T-helper 22 cell (primary cell): ENCODE results near the gene HDHD3.
"Not testable (repeated sequence)": the region's sequence is repeated elsewhere in the genome, so short reads cannot be mapped to it uniquely, and the experiment has no call there.

Experiments
- DNase-seq: peaks from one replicate; pipeline ENCODE4 v3.0.0-alpha.2; 2020; ENCODE audit warnings: low read depth

Gene HDHD3, protein sequence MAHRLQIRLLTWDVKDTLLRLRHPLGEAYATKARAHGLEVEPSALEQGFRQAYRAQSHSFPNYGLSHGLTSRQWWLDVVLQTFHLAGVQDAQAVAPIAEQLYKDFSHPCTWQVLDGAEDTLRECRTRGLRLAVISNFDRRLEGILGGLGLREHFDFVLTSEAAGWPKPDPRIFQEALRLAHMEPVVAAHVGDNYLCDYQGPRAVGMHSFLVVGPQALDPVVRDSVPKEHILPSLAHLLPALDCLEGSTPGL

DNA sequence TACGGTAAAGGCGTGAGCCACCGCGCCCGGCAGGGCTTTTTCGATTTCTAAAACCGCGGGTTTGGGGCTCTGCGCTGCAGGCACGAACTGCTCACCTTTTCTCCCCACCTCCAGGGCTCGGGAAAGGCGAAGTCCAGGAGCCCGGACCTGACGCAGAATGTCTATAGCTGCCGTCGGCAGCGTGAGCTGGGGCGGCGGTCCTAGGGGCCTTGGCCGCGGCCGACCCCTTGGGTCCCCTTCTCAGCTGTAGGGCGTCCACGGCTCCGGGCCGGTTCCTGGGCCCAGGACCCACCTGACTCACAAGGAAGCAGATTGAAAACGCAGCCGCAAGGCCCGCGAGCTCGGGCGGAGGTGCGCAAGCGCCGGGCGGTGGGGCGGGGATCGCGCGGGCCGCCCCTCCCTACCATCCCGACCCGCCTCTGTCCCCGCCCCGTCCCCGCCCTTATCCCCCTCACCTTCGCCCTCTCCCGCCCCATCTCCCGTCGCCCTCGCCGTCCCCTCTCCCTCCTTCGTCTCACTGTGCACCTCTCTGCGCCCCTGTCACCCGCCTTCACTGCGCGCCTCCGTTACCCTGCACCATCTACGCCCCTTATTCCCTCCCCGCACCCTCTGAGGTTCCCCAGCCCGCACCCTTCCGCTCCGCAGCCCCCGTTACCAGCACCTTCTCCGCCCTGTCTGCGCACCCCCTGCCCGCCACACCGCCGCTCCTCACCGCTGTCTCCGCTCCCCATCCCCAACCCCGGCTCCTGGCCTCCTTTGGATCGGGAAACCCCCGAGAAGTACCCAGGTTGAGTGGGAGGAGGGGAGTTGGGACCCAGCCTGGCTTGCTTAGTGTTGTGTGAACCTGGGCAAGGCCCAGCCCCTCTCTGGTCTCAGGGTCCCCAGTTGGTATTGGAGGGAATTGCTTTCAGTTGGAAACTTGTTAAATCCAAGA lies at the start of gene HDHD3:
HDHD3 (minus strand) TSS at position 353 of the 934 bp plus-strand sequence. CDS start 2,632 bp downstream, outside the sequence.
- DNase-seq, result peak; percentile 64

DNA sequence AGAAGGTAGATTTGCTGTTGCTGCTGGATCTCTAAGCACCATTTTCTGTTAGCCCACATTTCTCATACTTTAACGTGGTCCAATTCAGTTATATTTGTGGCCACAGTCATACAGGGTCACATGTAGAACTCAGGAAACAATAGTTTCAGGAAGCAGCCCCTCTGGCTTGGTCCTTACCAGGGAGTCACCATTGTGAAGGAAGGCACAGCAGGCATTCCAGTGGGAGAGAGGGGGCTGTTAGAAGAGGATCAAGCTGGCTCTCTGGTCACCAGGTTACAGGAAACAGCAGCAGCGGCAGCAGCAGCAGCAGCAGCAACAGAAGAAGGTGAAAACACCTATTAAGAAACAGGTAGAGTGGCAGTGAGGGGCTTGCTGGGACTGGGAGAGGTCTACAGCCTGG lies 48.3 kb upstream of the HDHD3 start:
- DNase-seq, result no peak

DNA sequence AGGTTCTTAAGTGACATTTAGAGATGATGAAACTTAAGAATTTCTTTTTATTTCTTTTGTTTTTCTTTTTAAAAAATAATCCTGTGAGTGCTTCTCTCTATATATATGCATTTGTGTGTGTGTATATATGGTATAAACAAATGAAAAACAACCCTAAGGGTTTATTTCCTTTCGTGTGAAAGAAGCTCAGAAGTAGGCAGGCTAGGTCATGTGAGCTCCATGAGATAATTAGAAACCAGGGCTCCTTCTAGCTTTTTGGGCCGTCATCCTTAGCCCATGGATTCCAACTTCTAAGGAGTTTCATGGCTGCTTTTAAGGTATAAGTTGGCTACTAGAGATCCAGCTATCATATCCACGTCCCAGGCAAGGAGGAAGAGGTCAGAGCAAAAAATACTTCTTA lies 44.9 kb upstream of the HDHD3 start:
- DNase-seq, result no peak

DNA sequence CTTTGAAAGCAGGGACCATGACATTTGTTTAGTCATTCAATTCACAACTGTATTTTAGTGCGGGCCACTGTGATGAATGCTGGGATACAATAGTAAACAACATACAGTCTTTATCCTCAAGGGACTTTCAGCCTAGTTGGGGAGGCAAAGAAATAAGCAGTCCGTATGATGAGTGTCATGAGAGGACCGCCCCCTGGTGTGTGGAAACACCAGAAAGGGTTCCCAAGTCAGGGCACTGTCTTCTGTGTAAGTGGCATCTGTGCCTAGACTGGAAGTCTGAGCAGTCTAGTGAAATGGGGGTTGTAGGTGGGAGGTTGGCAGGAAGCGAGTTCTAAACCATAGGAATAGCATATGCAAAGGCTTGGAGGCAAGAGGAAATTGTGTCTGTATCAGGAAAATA lies 40.6 kb upstream of the HDHD3 start:
- DNase-seq, result no peak

DNA sequence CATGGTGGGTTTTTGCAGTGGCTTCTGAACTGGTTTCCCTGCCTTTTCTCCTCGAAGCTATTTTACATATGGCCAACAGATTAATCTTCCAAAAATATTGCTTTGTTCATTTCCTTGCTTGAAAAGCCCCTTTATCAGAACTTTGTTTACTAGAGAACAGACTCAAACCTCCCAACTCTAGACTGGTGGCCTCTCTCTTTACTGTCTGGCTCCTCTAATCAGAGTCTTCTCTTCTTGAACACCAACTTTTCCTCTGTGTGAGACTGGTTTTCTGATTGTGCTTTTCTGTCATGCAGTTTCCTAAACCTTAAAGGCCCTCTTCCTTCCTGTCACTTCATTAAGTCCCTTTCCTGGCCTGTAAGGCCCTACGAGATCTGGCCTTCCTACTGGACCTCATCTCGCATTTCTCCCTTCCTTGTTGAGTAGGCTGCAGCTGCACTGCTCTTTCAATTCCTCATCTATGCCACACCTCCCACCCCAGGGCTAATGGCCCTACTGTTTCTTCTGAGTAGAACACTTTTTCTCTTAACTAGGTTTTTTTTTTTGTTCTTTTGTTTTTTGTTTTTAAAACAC lies 39.4 kb upstream of the HDHD3 start:
- DNase-seq, result no peak

DNA sequence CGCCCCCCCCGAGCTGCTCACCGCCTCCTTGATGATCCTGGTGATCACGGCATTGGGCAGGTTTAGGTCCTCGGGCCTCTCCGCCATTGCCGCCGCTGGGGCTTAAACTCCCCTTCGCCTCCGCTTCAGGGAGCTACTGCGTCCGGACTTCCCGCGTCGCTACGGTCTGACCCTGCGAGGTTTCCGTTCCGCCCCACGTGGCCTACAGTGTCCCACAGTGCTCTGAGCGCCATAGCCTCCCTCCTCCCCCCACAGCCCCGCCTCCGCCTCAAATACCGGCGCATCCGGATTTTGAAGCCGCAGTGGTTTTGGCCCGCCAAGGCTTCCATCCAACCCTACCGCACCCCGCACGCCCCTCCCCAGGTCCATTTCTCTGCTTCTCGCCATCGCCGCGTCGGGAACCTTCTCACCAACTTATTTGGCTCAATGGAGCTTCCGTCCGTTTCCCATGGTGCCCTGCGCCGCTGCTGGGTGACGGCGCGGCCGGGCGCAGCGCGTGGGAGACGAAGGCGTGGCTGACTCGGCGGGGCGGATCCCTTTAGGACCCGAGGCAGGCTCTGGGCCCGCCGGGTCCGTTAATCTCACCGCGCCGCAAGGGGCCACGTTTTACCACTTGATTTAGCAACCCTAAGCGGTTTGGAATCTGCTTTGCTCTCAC lies 33.5 kb upstream of the HDHD3 start, which contains the start of the genes C9orf43 and POLE3:
C9orf43 (plus strand) TSS at position 541 of the 658 bp plus-strand sequence. CDS start 2,747 bp downstream, outside the sequence.
POLE3 (minus strand) TSS at position 469 of the 658 bp plus-strand sequence; CDS start at position 87, 382 bp downstream.
- peak; percentile 88 for DNase-seq

DNA sequence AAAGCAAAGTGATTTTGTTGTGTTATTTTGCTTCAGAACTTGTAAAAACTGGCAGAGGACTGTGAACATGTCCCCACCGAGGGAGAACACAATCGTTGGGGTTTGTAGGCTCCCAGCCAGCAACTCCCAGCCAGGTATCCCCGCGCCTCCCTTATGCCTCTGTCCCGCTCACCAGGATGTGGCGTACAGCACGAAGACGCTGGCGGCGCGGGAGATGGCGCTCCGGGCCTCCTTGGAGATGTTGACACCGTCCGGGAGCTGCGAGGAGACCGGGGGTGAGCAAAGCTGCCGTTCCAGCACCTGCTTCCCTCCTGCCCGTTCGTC lies 33.1 kb upstream of the HDHD3 start:
- DNase-seq, result no peak

DNA sequence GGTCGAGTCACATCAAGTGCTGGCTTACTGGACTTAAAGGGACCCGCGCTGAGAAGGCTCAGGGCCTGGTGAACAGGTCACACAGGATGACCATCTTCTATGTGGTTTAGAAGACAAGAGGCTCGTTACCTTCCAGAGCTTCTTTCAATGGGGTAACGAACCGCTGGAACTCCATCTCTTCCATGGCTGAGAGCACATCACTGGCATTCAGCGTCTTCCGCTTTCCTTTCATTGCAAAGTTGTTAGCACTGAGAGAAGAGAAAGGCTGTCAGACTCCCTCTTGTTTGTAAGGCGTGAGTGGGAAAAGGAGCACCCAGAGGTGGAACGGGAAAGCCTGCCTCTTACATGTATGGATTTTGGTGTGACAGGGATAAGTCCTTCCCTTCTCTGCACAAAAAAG lies 32.7 kb upstream of the HDHD3 start:
- no peak for DNase-seq

DNA sequence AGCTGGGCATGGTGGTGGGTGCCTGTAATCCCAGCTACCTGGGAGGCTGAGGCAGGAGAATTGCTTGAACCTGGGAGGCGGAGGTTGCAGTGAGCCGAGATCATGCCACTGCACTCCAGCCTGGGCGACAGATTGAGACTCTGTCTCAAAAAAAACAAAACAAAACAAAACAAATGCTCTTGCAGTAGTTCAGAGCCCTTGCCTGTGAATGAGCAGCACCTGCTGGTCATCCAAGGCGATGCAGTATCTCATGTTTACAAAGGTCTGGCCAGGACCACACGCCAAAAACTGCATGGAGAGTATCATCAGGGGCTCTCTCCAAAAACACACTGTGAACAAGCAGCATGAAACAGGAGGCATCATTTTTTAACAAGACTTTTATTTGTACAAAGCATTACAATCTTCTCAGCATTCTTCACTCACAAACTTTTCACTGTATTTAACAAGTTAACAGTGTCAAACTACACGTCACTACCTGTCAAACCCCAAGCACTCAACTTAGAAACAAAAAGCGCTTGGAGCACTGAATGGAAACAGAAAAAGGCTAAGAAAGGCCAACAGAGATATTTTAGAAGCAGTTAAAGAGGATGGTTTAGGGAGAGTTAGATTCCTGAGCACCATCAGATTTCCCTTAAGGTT lies 30.2 kb upstream of the HDHD3 start:
- DNase-seq, result peak; percentile 21

DNA sequence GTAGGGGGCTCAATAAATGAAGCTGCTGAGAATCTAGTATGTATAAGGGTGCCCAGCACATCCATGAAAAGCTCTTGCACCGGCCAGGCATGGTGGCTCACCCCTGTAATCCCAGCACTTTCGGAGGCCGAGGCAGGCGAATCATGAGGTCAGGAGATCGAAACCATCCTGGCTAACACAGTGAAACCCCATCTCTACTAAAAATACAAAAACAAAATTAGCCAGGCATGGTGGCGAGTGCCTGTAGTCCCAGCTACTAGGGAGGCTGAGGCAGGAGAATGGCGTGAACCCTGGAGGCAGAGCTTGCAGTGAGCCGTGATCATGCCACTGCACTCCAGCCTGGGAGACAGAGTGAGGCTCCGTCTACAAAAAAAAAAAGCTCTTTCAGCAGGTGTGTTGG lies 29.6 kb upstream of the HDHD3 start:
- DNase-seq, result not testable (repeated sequence)

DNA sequence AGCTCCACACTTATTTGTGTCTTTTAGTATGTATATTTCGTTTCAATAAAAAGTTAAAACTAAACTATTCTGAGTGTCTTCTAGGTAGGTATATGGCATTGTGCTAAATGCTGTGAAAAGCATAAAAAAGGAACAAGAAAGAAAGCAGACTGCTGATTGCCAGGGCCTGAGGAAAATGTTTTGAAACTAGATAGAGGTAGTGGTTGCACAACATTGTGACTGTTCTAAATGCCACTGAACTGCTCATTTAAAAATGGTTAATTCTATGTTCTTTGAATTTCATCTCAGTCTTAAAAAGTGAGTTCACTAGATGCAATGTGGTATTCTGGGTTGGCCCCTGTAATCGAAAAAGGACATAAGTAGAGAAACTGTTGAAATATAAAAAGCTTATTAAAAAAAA lies 26.9 kb upstream of the HDHD3 start:
- DNase-seq, result no peak

DNA sequence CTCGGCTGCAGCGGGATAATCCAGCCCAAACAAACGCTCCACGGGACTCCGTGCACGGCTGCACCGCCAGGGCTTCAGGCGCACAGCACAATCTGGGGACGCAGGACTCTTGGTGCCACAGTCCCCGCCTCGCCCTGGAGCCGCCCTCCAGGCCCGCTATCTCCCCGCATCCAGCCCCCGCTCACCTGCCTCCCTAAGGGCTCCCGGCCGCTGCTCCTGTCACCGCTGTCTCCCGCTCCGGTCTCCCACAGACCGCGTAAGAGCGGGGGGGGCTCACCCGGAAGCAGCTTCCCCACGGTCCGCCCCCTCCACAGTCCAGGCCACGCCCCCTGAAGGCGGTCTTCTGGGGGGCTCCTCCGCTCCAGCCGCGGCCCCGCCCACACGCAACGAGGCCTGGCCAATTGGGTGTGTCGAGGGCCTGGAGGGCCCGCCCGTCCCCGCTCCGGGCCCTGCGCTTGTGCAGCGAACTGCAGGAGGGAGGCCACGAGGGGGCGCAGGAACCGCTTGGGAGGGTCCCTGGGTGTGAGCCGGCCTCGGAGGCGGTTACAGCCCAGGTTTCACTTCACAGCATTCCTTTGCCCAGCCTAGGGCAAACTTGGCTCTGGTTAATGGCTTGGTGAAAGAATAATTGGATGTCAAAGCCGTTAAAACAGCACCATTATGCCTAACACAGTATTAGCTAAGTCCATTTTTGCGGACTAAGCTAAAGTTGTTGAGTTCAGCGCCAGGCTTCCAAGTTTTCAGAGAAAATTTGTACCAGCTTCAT lies 24.4 kb upstream of the HDHD3 start, which contains the start of gene ALAD:
ALAD (minus strand) TSS at position 258 of the 766 bp plus-strand sequence. CDS start 7,725 bp downstream, outside the sequence.
- peak; percentile 99 for DNase-seq

DNA sequence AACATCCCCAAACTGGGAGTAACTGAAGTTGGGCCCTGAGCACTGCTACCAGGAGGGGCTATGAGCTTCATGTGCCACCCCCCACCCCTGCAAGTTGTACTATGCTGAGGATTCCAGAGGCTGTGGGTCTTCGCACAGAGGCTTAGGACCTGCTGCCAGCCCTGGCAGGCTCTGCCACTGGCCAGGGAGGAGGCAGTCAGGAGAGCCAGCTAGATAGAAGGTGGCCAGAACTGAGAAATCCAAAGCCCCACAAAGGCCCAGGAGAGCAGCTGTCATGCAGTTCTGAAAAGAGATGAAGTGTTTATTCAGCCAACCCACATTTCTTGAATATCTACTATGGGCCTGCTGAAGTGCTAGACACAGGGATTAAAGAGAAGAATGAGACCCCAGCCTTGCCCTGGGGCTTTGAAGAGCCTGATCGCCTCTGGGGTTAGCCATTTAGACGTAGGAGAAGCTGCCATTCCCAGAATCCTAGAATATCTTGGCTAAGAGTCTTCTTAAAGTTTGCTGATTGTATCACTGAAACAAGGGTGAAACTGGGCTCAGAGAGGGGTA lies 22.9 kb upstream of the HDHD3 start:
- no peak for DNase-seq

DNA sequence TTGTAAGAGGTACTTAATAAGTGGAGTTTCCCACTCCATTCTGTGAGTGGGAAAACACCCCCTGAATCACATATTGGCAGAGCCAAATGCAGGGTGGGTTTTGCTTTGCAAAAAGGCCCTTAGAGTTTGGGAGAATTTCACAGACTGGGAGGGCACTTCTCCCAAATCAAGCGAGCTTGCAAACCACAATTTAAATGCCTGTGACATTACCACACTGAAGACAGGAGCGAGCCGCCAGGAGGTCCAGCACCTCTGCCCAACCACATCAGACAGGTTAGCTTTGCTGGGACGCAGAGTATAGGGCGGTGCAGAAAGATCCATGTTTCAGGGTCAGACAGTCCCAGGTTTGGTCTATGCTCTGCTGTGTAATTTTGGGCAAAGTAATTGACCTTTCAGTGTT lies 22.0 kb upstream of the HDHD3 start:
- DNase-seq, result no peak

DNA sequence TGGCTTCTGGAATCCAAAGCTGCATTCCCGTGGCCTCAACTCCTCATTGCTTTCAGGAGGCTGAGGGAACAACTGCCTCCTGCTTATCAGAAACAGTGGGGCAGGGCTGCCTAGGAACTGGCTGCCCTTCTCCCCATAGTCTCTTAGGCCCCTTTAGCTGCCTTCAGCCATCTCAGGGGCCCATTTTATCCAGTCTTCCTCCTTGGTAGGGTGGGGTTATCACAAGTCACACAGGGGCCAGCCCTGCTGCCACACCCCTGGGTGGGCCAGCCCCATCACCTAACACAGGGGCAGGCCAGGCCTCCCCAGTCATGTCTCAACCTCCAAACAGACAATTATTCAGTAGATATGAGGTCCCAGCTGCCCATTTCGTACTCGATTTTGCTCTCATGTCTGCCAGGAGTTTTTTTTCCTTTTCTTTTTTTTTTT lies 20.4 kb upstream of the HDHD3 start:
- no peak for DNase-seq

DNA sequence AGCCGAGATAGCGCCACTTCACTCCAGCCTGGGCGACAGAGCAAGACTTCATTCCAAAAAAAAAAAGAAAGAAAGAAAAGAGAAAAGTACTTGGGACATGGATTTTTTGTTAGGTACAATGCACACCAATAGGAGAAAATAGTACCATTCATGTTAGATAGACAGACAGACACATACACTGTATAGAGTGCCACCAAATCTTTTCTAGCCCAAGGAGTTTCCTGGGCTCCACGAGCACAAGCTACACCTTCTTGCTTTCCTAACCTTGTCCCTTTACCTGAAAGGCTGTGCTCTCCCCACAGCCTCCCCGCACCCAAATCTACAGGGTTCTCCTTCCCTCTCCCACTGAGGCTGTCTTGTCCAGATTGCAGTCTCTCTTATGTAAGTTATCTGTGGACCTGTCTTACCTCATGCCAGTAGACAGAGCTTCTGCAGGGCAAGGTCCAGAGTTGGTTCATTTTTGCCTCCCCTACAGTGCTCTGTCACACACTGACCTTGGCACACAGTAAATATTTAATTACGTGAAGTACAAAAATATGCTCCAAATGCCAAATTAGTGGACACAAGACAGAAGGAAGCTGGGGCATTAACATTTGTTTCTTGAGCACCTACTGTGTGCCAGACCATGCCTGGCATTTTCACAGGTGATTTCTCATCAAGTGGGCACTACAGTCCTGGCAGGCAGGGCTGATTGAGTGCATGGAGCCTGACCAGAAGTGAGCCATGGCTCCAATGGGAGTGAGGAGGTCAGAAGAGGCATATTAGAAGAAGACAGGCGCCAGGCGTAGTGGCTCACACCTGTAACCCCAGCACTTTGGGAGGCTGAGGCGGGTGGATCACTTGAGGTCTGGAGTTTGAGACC lies 18.4 kb upstream of the HDHD3 start:
- DNase-seq, result no peak

DNA sequence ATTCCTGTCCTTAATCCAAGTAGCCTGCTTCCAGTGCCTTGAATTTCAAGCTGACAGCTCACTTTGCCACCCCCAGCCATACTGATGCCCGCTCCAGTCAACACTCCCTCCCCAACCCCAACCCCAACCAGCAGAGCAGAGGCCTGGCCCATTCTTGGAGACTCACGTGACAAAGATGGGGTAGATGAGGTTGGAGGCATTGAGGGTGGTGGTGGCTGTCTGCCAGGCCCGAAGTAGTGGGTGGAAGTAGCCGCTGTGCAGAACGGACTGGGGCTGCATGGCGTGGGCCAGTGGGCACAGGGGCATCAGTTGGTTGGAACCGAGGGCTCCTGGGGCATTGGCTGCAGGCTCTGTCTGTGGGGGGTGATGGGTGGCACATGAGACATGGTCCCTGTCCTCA lies 16.5 kb upstream of the HDHD3 start:
- no peak for DNase-seq

DNA sequence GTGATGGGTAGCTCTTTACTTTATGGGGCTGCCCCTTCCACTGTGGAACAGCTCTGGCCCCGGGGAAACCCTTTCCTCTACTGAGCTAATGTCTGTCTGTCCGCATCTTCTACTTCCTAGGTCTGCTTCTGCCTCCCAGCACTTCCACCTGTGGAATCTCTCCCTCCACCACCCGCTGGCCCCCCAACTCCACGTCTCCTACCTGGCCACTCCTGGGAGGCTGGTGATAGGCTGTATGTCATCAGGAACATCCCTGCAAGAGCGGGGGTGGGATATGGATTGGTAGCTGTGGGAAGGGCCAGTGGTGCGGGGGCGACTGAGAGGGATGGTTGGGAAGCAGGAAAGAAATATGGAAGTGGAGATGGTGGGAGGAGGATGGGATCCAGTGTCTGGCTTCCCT lies 15.1 kb upstream of the HDHD3 start:
- DNase-seq, result no peak

DNA sequence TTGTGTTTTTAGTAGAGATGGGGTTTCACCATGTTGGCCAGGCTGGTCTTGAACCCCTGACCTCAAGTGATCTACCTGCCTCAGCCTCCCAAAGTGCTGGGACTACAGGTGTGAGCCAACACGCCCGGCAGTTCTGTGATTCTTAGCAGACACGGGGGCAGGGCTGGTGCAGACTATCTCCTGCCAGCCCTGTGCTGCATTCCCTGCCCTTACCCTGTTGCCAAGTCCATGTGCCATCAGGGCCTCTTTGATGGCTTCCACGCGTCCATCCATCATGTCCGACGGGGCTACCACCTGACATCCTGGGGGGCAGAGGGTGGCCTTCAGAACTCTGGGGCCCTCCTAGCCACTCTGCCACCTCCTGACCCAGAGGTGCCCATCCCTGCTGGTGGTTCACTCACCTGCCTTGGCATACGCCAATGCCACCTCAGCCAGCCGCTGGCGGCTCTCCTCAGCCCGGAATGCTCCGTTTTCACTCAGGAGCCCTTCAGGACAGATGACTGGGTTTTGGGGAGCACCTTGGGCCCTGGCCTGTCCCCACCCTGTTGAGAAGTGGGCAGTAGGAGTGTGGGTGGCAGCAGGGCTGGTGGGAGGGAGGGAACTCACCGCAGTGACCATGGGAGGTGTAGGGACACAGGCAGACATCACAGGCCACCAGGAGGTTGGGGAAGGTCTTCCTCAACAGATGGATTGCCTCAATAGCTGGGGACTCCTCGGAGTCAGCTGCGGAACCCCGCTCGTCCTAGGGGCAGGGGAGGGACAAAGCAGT lies 13.6 kb upstream of the HDHD3 start:
- DNase-seq, result no peak
